WTC11 (cell line): ENCODE results near the gene ST3GAL6.

Experiments
- CTCF ChIP-seq: fragments of 200-600 bp; IDR thresholded peaks from 2 replicates; pipeline ENCODE4 v1.8.0; 2022; ENCODE audit warnings: antibody characterized with exemption
- ETV6 ChIP-seq: sonication (generic); formaldehyde crosslinking; IDR thresholded peaks from 2 replicates; pipeline ENCODE4 v1.8.1; 2022; ENCODE audit warnings: mild to moderate bottlenecking, missing genetic modification reagents
- GRHL2 ChIP-seq: fragments of 250-450 bp; sonication (Bioruptor Pico); IDR thresholded peaks from 2 replicates; pipeline ENCODE4 v1.8.0; 2022; ENCODE audit warnings: mild to moderate bottlenecking, moderate library complexity; ENCODE audit not compliant: insufficient replicate concordance, severe bottlenecking
- HMGXB4 ChIP-seq: sonication (generic); formaldehyde crosslinking; IDR thresholded peaks from 2 replicates; pipeline ENCODE4 v1.8.1; 2023; ENCODE audit warnings: mild to moderate bottlenecking, moderate library complexity, missing genetic modification reagents
- KAT7 ChIP-seq: sonication (generic); formaldehyde crosslinking; IDR thresholded peaks from 2 replicates; pipeline ENCODE4 v1.8.1; 2023; ENCODE audit warnings: missing genetic modification reagents, mild to moderate bottlenecking, borderline replicate concordance
- MAX ChIP-seq: sonication (generic); formaldehyde crosslinking; IDR thresholded peaks from 2 replicates; pipeline ENCODE4 v1.8.0; 2022; ENCODE audit warnings: mild to moderate bottlenecking, missing genetic modification reagents
- MYBL2 ChIP-seq: sonication (generic); formaldehyde crosslinking; IDR thresholded peaks from 2 replicates; pipeline ENCODE4 v1.8.1; 2023; ENCODE audit warnings: mild to moderate bottlenecking, moderate library complexity, missing genetic modification reagents
- STAT6 ChIP-seq: sonication (generic); formaldehyde crosslinking; conservative IDR thresholded peaks from 2 replicates; pipeline ENCODE4 v1.8.1; 2023; ENCODE audit warnings: mild to moderate bottlenecking, low read depth, missing genetic modification reagents, moderate library complexity
- TEAD1 ChIP-seq: sonication (generic); formaldehyde crosslinking; IDR thresholded peaks from 2 replicates; pipeline ENCODE4 v1.8.0; 2022; ENCODE audit warnings: mild to moderate bottlenecking, missing genetic modification reagents
- ZNF219 ChIP-seq: sonication (generic); formaldehyde crosslinking; IDR thresholded peaks from 2 replicates; pipeline ENCODE4 v1.8.0; 2023; ENCODE audit warnings: missing genetic modification reagents, mild to moderate bottlenecking, borderline replicate concordance
- ZNF396 ChIP-seq: fragments of 250-450 bp; sonication (Bioruptor Pico); IDR thresholded peaks from 2 replicates; pipeline ENCODE4 v1.8.0; 2021; ENCODE audit warnings: mild to moderate bottlenecking, moderate library complexity, borderline replicate concordance

GRCh38 chr3:98776140-98776493, 13.0 kb downstream of the ST3GAL6 start:
- TF ChIP-seq ZNF219 (CRISPR knock-in tag) = no peak
- no peak for TF ChIP-seq MYBL2
- no peak for TF ChIP-seq CTCF
- TF ChIP-seq ETV6 (CRISPR knock-in tag) = no peak
- TF ChIP-seq TEAD1 (CRISPR knock-in tag) = no peak
- TF ChIP-seq STAT6 = no peak
- no peak for TF ChIP-seq GRHL2
- TF ChIP-seq HMGXB4 (CRISPR knock-in tag) = no peak
- TF ChIP-seq ZNF396 = no peak
- TF ChIP-seq KAT7 = no peak
- TF ChIP-seq MAX = no peak
